ENCODE data around the gene CPSF4L. TPM values are rescaled to one million over a fixed set of nuclear protein-coding genes. Genes with fewer than 3 reads are reported as not detected.

The CPSF4L gene
- total and polyA plus RNA-seq, 2 of the 13 experiments (the other 11 are each of a cell fraction or from before 2014, with no cell fraction given) = 0.73 to 1.6 TPM

DNA sequence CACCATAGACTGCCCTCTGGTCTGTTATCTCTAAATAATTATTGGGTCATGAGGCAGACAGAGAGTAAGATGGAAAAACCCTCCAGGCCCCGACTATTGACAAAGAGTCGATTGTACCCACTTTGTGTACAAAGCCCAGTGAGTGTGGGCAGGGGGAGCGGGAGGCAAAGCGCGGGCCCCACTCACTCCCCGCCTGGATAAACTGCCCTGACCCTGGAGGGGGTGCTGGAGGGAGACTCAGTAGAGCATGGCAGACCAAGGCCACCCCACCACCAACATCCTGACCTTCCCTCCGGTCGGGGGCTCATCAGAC, 11.2 kb upstream of the CPSF4L start (continued):
- TF ChIP-seq, protein P1, sequence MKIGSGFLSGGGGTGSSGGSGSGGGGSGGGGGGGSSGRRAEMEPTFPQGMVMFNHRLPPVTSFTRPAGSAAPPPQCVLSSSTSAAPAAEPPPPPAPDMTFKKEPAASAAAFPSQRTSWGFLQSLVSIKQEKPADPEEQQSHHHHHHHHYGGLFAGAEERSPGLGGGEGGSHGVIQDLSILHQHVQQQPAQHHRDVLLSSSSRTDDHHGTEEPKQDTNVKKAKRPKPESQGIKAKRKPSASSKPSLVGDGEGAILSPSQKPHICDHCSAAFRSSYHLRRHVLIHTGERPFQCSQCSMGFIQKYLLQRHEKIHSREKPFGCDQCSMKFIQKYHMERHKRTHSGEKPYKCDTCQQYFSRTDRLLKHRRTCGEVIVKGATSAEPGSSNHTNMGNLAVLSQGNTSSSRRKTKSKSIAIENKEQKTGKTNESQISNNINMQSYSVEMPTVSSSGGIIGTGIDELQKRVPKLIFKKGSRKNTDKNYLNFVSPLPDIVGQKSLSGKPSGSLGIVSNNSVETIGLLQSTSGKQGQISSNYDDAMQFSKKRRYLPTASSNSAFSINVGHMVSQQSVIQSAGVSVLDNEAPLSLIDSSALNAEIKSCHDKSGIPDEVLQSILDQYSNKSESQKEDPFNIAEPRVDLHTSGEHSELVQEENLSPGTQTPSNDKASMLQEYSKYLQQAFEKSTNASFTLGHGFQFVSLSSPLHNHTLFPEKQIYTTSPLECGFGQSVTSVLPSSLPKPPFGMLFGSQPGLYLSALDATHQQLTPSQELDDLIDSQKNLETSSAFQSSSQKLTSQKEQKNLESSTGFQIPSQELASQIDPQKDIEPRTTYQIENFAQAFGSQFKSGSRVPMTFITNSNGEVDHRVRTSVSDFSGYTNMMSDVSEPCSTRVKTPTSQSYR (CRISPR knock-in tag; IDR thresholded peaks at IDR 0.05; ENCODE audit: borderline replicate concordance) = peak; percentile 72; the same call in 1 of the 2 replicates
- TF ChIP-seq DR1 (CRISPR knock-in tag; IDR thresholded peaks at IDR 0.05) (no peak), ZBTB49 (CRISPR knock-in tag; IDR thresholded peaks at IDR 0.05; ENCODE audit: borderline replicate concordance) (no peak), NCOA1 (CRISPR knock-in tag; IDR thresholded peaks at IDR 0.05) (no peak), SSRP1 (CRISPR knock-in tag; IDR thresholded peaks at IDR 0.05) (0 out of 2 replicates have a peak, but pooled peaks have one; percentile 30), MED13 (CRISPR knock-in tag; IDR thresholded peaks at IDR 0.05) (peak; percentile 91), ETS1 (CRISPR knock-in tag; IDR thresholded peaks at IDR 0.05) (no peak), ARID5B (CRISPR knock-in tag; IDR thresholded peaks at IDR 0.05) (peak; percentile 92), ZSCAN21 (CRISPR knock-in tag; IDR thresholded peaks at IDR 0.05; ENCODE audit: borderline replicate concordance) (peak; percentile 58; the same call in 1 of the 2 replicates), ZNF556 (CRISPR knock-in tag; IDR thresholded peaks at IDR 0.05; ENCODE audit: borderline replicate concordance) (0 out of 2 replicates have a peak, but pooled peaks have one; percentile 81), ZNF737 (CRISPR knock-in tag; IDR thresholded peaks at IDR 0.05; ENCODE audit: borderline replicate concordance) (no peak)
- TF ChIP-seq, protein P2, sequence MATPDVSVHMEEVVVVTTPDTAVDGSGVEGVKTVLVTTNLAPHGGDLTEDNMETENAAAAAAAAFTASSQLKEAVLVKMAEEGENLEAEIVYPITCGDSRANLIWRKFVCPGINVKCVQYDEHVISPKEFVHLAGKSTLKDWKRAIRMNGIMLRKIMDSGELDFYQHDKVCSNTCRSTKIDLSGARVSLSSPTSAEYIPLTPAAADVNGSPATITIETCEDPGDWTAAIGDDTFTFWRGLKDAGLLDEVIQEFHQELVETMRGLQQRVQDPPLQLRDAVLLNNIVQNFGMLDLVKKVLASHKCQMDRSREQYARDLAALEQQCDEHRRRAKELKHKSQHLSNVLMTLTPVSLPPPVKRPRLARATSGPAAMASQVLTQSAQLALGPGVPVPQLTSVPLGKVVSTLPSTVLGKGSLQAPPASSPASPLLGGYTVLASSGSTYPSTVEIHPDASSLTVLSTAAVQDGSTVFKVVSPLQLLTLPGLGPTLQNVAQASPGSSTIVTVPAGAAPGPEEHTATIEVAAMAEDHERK (CRISPR knock-in tag; IDR thresholded peaks at IDR 0.05; ENCODE audit: low read depth) = no peak
- TF ChIP-seq, protein P3, sequence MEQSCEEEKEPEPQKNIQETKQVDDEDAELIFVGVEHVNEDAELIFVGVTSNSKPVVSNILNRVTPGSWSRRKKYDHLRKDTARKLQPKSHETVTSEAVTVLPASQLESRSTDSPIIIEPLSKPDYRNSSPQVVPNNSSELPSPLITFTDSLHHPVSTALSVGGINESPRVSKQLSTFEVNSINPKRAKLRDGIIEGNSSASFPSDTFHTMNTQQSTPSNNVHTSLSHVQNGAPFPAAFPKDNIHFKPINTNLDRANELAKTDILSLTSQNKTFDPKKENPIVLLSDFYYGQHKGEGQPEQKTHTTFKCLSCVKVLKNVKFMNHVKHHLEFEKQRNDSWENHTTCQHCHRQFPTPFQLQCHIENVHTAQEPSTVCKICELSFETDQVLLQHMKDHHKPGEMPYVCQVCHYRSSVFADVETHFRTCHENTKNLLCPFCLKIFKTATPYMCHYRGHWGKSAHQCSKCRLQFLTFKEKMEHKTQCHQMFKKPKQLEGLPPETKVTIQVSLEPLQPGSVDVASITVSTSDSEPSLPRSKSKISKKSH (CRISPR knock-in tag; IDR thresholded peaks at IDR 0.05; ENCODE audit: borderline replicate concordance) = peak; percentile 72; the same call in 1 of the 2 replicates
- TF ChIP-seq, protein P4, sequence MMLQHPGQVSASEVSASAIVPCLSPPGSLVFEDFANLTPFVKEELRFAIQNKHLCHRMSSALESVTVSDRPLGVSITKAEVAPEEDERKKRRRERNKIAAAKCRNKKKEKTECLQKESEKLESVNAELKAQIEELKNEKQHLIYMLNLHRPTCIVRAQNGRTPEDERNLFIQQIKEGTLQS (CRISPR knock-in tag; IDR thresholded peaks at IDR 0.05) = no peak; the same call in 1 of the 2 replicates

Measured in HepG2 (cell line).